Measurements from ENCODE around the gene PNPLA7. TPM values are rescaled to one million over a fixed set of nuclear protein-coding genes. Genes with fewer than 3 reads are reported as not detected.

The PNPLA7 gene
- total RNA-seq, 2 donors from 2014 or later, result 6.8 to 8.2 TPM

- no peak overlapping the region for H3K4me3 Mint-ChIP-seq
- H3K36me3 Mint-ChIP-seq (ENCODE audit: insufficient read depth in 2 of 2), result no peaks in the 10 kb centered on the region
- no peak overlapping the region for H3K27ac Mint-ChIP-seq
- no peaks in the 10 kb centered on the region for H3K27me3 Mint-ChIP-seq (ENCODE audit: low read depth)
- DNase-seq (no peak), ATAC-seq (replicated peaks in 1 of 2) (no peak)
- no peaks in the 10 kb centered on the region for H3K4me1 Mint-ChIP-seq (ENCODE audit: low read depth)
- no peaks in the 10 kb centered on the region for H3K9me3 Mint-ChIP-seq
Measured at GRCh38 chr9:137429974-137430722, 120.1 kb downstream of the PNPLA7 start.

GRCh38 chr9:137429546-137429890 lies 120.7 kb downstream of the PNPLA7 start:
- Mint-ChIP-seq H3K36me3 (ENCODE audit: insufficient read depth in 2 of 2) (no peaks in the 10 kb centered on the region), H3K4me3 (no peak overlapping the region), H3K4me1 (ENCODE audit: low read depth) (no peaks in the 10 kb centered on the region), H3K9me3 (no peaks in the 10 kb centered on the region), H3K27ac (no peak overlapping the region), H3K27me3 (ENCODE audit: low read depth) (no peaks in the 10 kb centered on the region)
- ATAC-seq (replicated peaks in 1 of 2) (no peak), DNase-seq (no peak)

DNA sequence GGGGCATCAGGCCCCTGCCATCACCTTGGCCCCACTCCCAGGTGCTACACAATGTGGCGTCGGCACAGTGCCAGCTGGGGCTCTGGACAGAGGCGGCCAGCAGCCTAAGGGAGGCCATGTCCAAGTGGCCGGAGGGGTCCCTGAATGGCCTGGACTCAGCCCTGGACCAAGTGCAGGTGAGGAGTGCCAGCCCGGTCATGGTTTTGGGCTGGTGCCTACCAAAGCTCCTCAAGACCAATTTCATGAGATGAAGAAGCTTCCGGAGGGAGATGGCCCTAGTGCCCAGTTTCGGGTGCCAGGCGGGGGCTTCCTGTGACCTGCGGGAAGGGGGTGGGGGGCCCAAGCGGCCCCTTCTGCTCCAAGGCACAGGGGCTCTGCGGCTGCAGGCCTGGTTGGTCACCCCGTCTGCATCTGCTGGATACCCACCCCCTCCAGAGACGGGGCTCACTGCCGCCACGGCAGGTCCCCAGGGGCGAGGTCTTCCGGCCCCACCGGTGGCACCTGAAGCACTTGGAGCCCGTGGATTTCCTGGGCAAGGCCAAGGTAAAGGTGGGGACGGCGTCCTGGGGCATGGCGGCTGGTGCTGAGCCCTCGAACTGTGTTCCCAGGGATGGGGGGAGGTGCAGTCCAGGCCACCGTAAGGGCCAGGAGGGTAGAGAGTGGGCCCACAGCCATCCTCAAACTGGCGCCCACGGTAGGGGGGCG lies 121.2 kb downstream of the PNPLA7 start:
- Mint-ChIP-seq H3K4me1 (ENCODE audit: low read depth) (no peaks in the 10 kb centered on the region), H3K27ac (no peak overlapping the region), H3K27me3 (ENCODE audit: low read depth) (no peaks in the 10 kb centered on the region), H3K4me3 (no peak overlapping the region), H3K36me3 (ENCODE audit: insufficient read depth in 2 of 2) (no peaks in the 10 kb centered on the region), H3K9me3 (no peaks in the 10 kb centered on the region)
- no peak for DNase-seq
- no peak for ATAC-seq (replicated peaks in 1 of 2)

DNA sequence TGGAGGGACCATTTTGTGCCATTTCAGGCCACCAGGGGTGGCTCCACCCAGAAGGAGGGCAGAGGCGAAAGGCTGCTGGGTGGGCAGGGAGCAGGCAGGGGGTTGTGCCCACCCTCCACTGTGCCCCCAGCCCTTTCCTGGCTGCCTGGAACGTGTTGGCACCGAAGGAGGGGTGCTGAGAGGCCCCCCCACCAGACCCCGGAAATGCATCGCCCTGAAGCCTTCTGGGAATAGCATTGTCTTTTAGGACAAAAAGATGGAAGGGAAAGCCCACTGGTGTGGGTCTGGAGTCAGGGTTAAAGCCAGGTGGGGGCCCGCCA lies 121.9 kb downstream of the PNPLA7 start:
- DNase-seq (no peak), ATAC-seq (replicated peaks in 1 of 2) (no peak)
- no peaks in the 10 kb centered on the region for H3K27me3 Mint-ChIP-seq (ENCODE audit: low read depth)
- H3K27ac Mint-ChIP-seq, result no peak overlapping the region
- H3K36me3 Mint-ChIP-seq (ENCODE audit: insufficient read depth in 2 of 2), result no peaks in the 10 kb centered on the region
- H3K9me3 Mint-ChIP-seq, result no peaks in the 10 kb centered on the region
- H3K4me1 Mint-ChIP-seq (ENCODE audit: low read depth), result no peaks in the 10 kb centered on the region
- H3K4me3 Mint-ChIP-seq, result no peak overlapping the region

- no peak overlapping the region for H3K4me3 Mint-ChIP-seq
- H3K27ac Mint-ChIP-seq, result no peak overlapping the region
- no peak for DNase-seq
- H3K9me3 Mint-ChIP-seq, result no peaks in the 10 kb centered on the region
- no peak for ATAC-seq (replicated peaks in 1 of 2)
- no peaks in the 10 kb centered on the region for H3K4me1 Mint-ChIP-seq (ENCODE audit: low read depth)
- no peaks in the 10 kb centered on the region for H3K27me3 Mint-ChIP-seq (ENCODE audit: low read depth)
- no peaks in the 10 kb centered on the region for H3K36me3 Mint-ChIP-seq (ENCODE audit: insufficient read depth in 2 of 2)
Measured at GRCh38 chr9:137427454-137428310, 122.5 kb downstream of the PNPLA7 start.

- ATAC-seq (replicated peaks in 1 of 2), result no peak
- Mint-ChIP-seq H3K9me3 (no peaks in the 10 kb centered on the region), H3K4me1 (ENCODE audit: low read depth) (peaks cover 9% of the 10 kb centered on the region), H3K4me3 (no peak overlapping the region), H3K36me3 (ENCODE audit: insufficient read depth in 2 of 2) (no peaks in the 10 kb centered on the region), H3K27ac (no peak overlapping the region), H3K27me3 (ENCODE audit: low read depth) (no peaks in the 10 kb centered on the region)
- DNase-seq, result no peak
Measured at GRCh38 chr9:137426018-137426681, 124.1 kb downstream of the PNPLA7 start.

DNA sequence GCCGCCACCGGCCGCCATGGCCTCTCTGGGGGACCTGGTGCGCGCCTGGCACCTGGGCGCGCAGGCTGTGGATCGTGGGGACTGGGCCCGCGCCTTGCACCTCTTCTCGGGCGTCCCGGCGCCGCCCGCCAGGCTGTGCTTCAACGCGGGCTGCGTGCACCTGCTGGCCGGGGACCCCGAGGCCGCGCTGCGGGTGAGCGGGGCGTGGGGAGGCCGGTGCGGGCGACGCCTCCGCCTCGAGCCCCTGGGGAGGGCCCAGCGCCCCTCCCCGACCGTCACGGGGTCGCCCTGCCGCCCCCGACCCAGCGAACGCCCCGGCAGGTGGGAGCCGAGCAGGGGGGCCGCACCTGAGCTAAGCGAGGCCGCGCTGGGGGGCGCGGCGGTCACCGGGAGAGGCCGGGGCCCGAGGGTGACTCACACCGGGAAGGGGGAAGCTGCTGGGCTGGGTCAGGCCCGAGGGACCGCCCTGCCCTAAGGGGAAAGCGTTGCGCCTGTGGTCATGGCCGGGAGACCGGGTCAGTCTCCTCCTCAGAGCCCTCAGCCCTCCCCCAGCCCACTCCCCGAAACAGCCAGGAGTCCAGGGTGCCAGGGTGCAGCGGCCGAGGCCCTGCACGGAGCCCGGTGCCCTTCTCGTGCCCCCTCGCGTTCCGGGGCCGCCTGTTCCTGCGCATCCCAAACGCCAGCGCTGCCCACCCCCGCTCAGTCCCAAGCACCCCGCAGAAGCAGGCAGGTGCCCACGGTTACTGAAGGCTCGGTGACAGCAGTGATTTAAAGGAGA lies 126.5 kb downstream of the PNPLA7 start:
- ATAC-seq (replicated peaks in 1 of 2) (peak in 1 of 2 donors; percentile 17), DNase-seq (peak in 1 of 2 donors; percentile 23)
- no peaks in the 10 kb centered on the region for H3K9me3 Mint-ChIP-seq
- peaks cover 9% of the 10 kb centered on the region for H3K4me1 Mint-ChIP-seq (ENCODE audit: low read depth)
- H3K36me3 Mint-ChIP-seq (ENCODE audit: insufficient read depth in 2 of 2), result no peaks in the 10 kb centered on the region
- H3K27me3 Mint-ChIP-seq (ENCODE audit: low read depth), result no peaks in the 10 kb centered on the region
- H3K27ac Mint-ChIP-seq, result no peak overlapping the region
- peak overlapping the region; percentile 63 to 70 for H3K4me3 Mint-ChIP-seq

DNA sequence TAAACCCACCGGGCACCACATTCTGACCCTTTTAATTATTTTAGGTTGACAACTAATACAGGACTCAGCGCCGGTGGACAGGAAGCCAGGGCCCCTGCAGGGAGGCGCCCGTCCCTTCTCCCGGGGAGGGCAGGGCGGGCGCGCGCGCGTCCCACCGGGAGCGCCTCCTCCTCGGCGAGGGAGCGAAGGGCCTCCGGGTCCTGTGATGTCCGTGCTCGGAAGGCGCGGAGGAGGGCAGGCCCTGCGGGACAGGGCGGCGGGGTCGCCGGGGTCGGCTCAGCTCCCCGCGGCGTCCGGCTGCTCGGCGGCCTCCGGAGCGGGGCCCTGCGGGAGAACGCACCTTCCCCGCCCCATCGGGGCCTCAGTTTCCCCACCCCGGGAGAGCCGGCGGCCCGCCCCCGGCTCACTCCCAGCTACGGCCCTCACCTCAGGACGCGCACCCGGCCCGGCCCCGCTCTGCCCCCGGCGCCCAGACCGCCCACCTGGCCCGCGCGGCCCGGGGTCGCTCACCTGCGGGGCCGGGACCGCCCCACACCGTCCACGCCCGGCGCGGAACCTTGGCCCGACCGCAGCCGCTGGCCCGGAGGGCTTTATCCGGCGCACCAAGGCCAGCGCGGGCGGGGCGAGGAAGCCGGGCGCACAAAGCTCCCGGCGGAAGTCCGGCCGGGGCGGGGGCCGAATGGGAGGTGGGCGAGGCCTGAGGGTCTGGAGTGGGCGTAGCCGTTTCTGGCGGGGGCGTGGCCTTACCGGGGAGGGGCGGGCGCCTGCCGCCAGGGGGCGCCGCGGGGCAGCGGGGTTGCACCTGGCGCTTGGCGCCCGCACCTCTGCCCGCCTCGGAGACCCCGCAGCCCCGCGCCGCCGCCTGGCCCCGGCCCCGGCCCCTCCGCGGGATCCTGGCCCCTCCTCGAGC lies 127.3 kb downstream of the PNPLA7 start, which contains the start of the genes EXD3 and NOXA1:
EXD3 (minus strand) TSS at position 559 of the 910 bp plus-strand sequence. CDS start 27,805 bp downstream, outside the sequence.
NOXA1 (plus strand) TSS at position 790 of the 910 bp plus-strand sequence. CDS start 137 bp downstream, outside the sequence.
- Mint-ChIP-seq H3K9me3 (no peaks in the 10 kb centered on the region), H3K27ac (peak within 1 kb of the TSS; percentile 46), H3K4me3 (peak within 1 kb of the TSS; percentile 89 to 91), H3K27me3 (ENCODE audit: low read depth) (no peaks in the 10 kb centered on the region), H3K36me3 (ENCODE audit: insufficient read depth in 2 of 2) (no peaks in the 10 kb centered on the region), H3K4me1 (ENCODE audit: low read depth) (peaks cover 9% of the 10 kb centered on the region)
- ATAC-seq (replicated peaks in 1 of 2) (peak; percentile 89 to 94), DNase-seq (peak; percentile 96 to 99)

DNA sequence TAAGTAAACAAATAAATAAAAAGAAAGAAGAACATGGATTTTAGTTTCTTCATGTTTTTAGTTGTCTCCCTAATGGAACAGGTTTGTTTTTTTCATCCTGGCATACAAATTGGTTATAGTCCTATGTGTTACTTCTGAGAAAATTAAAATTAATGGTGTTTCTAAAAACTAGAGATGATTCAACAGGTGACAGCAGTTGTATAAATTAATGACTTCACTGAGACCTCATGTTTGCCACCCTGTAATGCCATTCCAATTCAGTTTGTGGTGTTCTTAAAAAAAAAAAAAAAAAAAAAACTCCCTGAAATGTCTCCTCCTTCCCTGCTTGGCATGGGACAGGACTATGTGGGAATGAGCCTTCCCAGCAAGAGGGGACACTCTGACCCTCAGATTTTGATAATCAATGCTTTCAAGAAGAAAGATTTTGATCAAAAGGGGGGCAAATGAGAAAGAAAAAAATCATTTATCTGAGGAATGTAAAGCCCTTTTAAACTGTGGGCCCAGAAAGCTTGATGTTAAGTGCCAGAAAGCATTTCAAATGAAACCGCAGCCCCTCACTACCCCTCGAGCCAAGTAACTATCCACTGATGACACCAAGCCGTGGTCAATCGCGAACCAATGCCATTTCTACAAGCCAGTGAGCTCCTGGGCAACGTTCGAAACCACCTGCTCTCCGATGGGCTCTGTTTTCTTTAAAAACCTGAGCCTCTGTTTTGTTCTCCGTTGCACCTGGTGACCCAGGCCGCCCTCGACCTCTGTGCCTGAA lies 128.2 kb downstream of the PNPLA7 start:
- peak overlapping the region; percentile 89 to 91 for H3K4me3 Mint-ChIP-seq
- H3K36me3 Mint-ChIP-seq (ENCODE audit: insufficient read depth in 2 of 2), result no peaks in the 10 kb centered on the region
- no peaks in the 10 kb centered on the region for H3K27me3 Mint-ChIP-seq (ENCODE audit: low read depth)
- H3K27ac Mint-ChIP-seq, result peak overlapping the region; percentile 33
- DNase-seq (no peak), ATAC-seq (replicated peaks in 1 of 2) (no peak)
- H3K4me1 Mint-ChIP-seq (ENCODE audit: low read depth), result peaks cover 9% of the 10 kb centered on the region
- no peaks in the 10 kb centered on the region for H3K9me3 Mint-ChIP-seq

- no peaks in the 10 kb centered on the region for H3K9me3 Mint-ChIP-seq
- DNase-seq (peak; percentile 33 to 41), ATAC-seq (replicated peaks in 1 of 2) (peak; percentile 67 to 73)
- H3K4me3 Mint-ChIP-seq, result peak overlapping the region; percentile 49 to 77
- H3K4me1 Mint-ChIP-seq (ENCODE audit: low read depth), result peaks cover 25% of the 10 kb centered on the region
- no peak overlapping the region for H3K27ac Mint-ChIP-seq
- no peaks in the 10 kb centered on the region for H3K27me3 Mint-ChIP-seq (ENCODE audit: low read depth)
- no peaks in the 10 kb centered on the region for H3K36me3 Mint-ChIP-seq (ENCODE audit: insufficient read depth in 2 of 2)
Measured at GRCh38 chr9:137417161-137418021, 132.8 kb downstream of the PNPLA7 start.
